Kidney epithelial cell (primary cell): ENCODE results near the gene MC3R. TPM values are rescaled to one million over a fixed set of nuclear protein-coding genes. Genes with fewer than 3 reads are reported as not detected.

Experiments
- DNase-seq: peaks from one replicate; pipeline ENCODE4 v3.0.0-alpha.2; 2010; ENCODE audit warnings: low read depth
- H3K27me3 ChIP-seq: 2 replicates; pipeline ENCODE4 v1.6.0; 2011; ENCODE audit warnings: low read length; ENCODE audit not compliant: control insufficient read depth, insufficient read depth
- H3K36me3 ChIP-seq: 2 replicates; pipeline ENCODE4 v1.5.1; 2011; ENCODE audit warnings: low read length; ENCODE audit not compliant: control insufficient read depth, insufficient read depth
- H3K4me3 ChIP-seq: 2 replicates; pipeline ENCODE4 v1.5.1; 2011; ENCODE audit warnings: low read depth, mild to moderate bottlenecking, control low read depth, low read length
- total RNA-seq: library from RNA; depleted of rRNA; stranded (reverse); fragments of >200 nt; gene quantifications from 2 replicates; pipeline ENCODE4 v1.2.3, GENCODE V29; 2015
- TF ChIP-seq, protein P1 (sequence below): IDR thresholded peaks from 2 replicates; pipeline ENCODE4 v1.5.1; 2011; ENCODE audit warnings: mild to moderate bottlenecking, moderate library complexity, low read length, control low read depth, inconsistent platforms; ENCODE audit not compliant: insufficient read depth, poor library complexity, severe bottlenecking

MC3R gene
- total RNA-seq, 1 donor from 2014 or later, result not detected

GRCh38 chr20:56285496-56285895 is 37.0 kb downstream of the MC3R start:
- TF ChIP-seq, protein P1, sequence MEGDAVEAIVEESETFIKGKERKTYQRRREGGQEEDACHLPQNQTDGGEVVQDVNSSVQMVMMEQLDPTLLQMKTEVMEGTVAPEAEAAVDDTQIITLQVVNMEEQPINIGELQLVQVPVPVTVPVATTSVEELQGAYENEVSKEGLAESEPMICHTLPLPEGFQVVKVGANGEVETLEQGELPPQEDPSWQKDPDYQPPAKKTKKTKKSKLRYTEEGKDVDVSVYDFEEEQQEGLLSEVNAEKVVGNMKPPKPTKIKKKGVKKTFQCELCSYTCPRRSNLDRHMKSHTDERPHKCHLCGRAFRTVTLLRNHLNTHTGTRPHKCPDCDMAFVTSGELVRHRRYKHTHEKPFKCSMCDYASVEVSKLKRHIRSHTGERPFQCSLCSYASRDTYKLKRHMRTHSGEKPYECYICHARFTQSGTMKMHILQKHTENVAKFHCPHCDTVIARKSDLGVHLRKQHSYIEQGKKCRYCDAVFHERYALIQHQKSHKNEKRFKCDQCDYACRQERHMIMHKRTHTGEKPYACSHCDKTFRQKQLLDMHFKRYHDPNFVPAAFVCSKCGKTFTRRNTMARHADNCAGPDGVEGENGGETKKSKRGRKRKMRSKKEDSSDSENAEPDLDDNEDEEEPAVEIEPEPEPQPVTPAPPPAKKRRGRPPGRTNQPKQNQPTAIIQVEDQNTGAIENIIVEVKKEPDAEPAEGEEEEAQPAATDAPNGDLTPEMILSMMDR, result no peak
- no peaks in the 10 kb centered on the region for H3K27me3 ChIP-seq
- H3K36me3 ChIP-seq, result no peaks in the 10 kb centered on the region
- DNase-seq, result no peak
- no peak overlapping the region for H3K4me3 ChIP-seq

DNA sequence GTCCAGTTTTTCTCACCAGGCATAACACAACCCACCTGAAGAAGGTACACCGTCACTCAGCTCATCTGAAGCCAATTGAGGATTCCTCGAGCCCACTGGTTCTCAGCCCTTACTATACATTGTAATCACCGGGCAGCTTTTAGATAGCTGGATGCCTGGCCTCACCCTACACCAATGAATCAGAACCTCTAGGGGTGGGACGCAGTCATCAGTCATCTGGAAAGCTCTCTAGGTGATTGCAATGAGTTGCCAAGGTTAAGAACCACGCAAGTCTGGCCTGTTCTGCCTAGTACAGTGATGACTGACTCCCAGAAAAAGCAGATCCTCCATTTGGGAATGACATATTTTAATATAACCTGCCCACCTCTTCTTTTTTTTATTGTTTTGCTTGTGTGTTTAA is 41.1 kb downstream of the MC3R start:
- TF ChIP-seq, protein P1, result no peak
- Histone ChIP-seq H3K27me3 (no peaks in the 10 kb centered on the region), H3K36me3 (no peaks in the 10 kb centered on the region), H3K4me3 (no peak overlapping the region)
- DNase-seq, result no peak

GRCh38 chr20:56299362-56299761 is 50.8 kb downstream of the MC3R start:
- TF ChIP-seq, protein P1, result no peak
- H3K27me3 ChIP-seq, result no peaks in the 10 kb centered on the region
- no peaks in the 10 kb centered on the region for H3K36me3 ChIP-seq
- no peak overlapping the region for H3K4me3 ChIP-seq
- no peak for DNase-seq

Other genes starting within 250 kb of the MC3R start
- gene CBLN4, start 243.2 kb upstream of the MC3R start, total RNA-seq, result not detected in 2 replicates
- 55.5 and 59.7 TPM in 2 replicates for gene FAM210B, start 110.2 kb downstream of the MC3R start, total RNA-seq
- gene AURKA, start 143.5 kb downstream of the MC3R start, total RNA-seq, result 8.0 and 8.5 TPM in 2 replicates
- 27.7 TPM in 2 replicates for gene CSTF1, start 143.9 kb downstream of the MC3R start, total RNA-seq
- 0.07 TPM in 1 of 2 replicates, not detected in the other for gene CASS4, start 163.5 kb downstream of the MC3R start, total RNA-seq
- 61.9 and 68.5 TPM in 2 replicates for gene RTF2, start 219.9 kb downstream of the MC3R start, total RNA-seq